Endothelial cell of umbilical vein (primary cell): Measurements from ENCODE around the gene SLX1A.
"Not testable (repeated sequence)": the region's sequence is repeated elsewhere in the genome, so short reads cannot be mapped to it uniquely, and the experiment has no call there.

ENCODE experiments used
- CTCF ChIP-seq, 2 donors: IDR thresholded peaks; 1 replicate in 1 of 2; 2 replicates in 1 of 2; pipeline ENCODE4 v1.5.1; 2011; ENCODE audit warnings: low read length in 2 of 2, mild to moderate bottlenecking in 2 of 2, moderate library complexity in 2 of 2, control low read depth in 1 of 2, inconsistent platforms in 1 of 2, low read depth in 1 of 2; ENCODE audit not compliant: insufficient read depth in 1 of 2; ENCODE audit errors: extremely low read depth in 1 of 2
- EZH2 ChIP-seq: IDR thresholded peaks from 2 replicates; pipeline ENCODE4 v1.6.1; 2012; ENCODE audit warnings: borderline replicate concordance, low read depth, mild to moderate bottlenecking, moderate library complexity, low read length, inconsistent platforms; ENCODE audit not compliant: severe bottlenecking
- MYC ChIP-seq: IDR thresholded peaks from one replicate; pipeline ENCODE4 v1.6.1; 2011; ENCODE audit warnings: mild to moderate bottlenecking, low read depth, low read length
- POLR2A ChIP-seq: IDR thresholded peaks from 2 replicates; pipeline ENCODE4 v1.6.1; 2012; ENCODE audit warnings: low read depth, mild to moderate bottlenecking, control low read depth, low read length
- POLR2AphosphoS5 ChIP-seq: IDR thresholded peaks from 2 replicates; pipeline ENCODE4 v1.6.1; 2012; ENCODE audit warnings: low read depth, mild to moderate bottlenecking, control low read depth, low read length, moderate library complexity; ENCODE audit not compliant: insufficient read depth

GRCh38 chr16:30207063-30207704 is 13.5 kb downstream of the SLX1A start:
- not testable (repeated sequence) for TF ChIP-seq CTCF (IDR thresholded peaks at IDR 0.05; ENCODE audit: extremely low read depth in 1 of 2, insufficient read depth in 1 of 2, low read depth in 1 of 2, low read length in 2 of 2); POLR2A; MYC; POLR2AphosphoS5; EZH2
